PFSK-1 (cell line): ENCODE data around the gene SPINT3.

Experiments used
- FOXP2 ChIP-seq: optimal IDR thresholded peaks from 2 replicates; pipeline ENCODE3; 2011; ENCODE audit warnings: borderline replicate concordance, control low read depth, inconsistent platforms; ENCODE audit not compliant: insufficient read depth; ENCODE audit errors: extremely low read length, extremely low read depth
- POLR2AphosphoS5 ChIP-seq: IDR thresholded peaks from 2 replicates; pipeline ENCODE4 v1.6.1; 2012; ENCODE audit warnings: low read depth, mild to moderate bottlenecking, control low read depth, low read length, moderate library complexity
- SIN3A ChIP-seq: IDR thresholded peaks from 2 replicates; pipeline ENCODE4 v1.6.1; 2012; ENCODE audit warnings: mild to moderate bottlenecking, low read length, moderate library complexity, borderline replicate concordance; ENCODE audit not compliant: insufficient read depth
- TAF1 ChIP-seq: IDR thresholded peaks from 2 replicates; pipeline ENCODE4 v1.6.1; 2012; ENCODE audit warnings: low read length, control low read depth, borderline replicate concordance; ENCODE audit not compliant: insufficient read depth
- TF ChIP-seq, protein P1 (sequence below), 2 experiments: IDR thresholded peaks; 2 replicates each; pipeline versions ENCODE4 v1.6.1 to v1.8.0; 2011 to 2012; ENCODE audit warnings: low read depth in 2 of 2, low read length in 2 of 2, control low read depth in 1 of 2, inconsistent platforms in 1 of 2, mild to moderate bottlenecking in 1 of 2, moderate library complexity in 1 of 2; ENCODE audit not compliant: insufficient read depth in 1 of 2

SPINT3 gene

DNA sequence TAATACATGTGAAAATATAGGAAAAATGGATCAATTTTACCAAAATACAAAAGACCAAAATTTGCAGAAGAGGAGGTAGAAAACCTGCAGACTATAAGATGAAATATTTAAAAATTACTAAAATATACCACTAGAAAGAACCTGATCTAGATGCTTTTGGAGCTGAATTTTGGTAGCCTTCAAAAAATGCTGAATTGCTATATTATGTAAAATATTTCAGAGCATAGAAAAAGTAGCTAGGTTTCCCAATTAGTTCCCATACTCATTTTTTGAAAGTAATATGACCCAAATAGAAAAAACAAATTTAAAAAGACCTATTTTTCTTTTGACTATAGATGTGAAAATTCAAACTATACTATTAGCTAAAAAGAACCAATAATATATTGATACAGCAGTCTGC is 35.3 kb upstream of the SPINT3 start:
- TF ChIP-seq SIN3A = no peak
- no peak for TF ChIP-seq FOXP2

- TF ChIP-seq SIN3A (no peak), TAF1 (no peak), FOXP2 (no peak), POLR2AphosphoS5 (no peak)
- TF ChIP-seq, protein P1, sequence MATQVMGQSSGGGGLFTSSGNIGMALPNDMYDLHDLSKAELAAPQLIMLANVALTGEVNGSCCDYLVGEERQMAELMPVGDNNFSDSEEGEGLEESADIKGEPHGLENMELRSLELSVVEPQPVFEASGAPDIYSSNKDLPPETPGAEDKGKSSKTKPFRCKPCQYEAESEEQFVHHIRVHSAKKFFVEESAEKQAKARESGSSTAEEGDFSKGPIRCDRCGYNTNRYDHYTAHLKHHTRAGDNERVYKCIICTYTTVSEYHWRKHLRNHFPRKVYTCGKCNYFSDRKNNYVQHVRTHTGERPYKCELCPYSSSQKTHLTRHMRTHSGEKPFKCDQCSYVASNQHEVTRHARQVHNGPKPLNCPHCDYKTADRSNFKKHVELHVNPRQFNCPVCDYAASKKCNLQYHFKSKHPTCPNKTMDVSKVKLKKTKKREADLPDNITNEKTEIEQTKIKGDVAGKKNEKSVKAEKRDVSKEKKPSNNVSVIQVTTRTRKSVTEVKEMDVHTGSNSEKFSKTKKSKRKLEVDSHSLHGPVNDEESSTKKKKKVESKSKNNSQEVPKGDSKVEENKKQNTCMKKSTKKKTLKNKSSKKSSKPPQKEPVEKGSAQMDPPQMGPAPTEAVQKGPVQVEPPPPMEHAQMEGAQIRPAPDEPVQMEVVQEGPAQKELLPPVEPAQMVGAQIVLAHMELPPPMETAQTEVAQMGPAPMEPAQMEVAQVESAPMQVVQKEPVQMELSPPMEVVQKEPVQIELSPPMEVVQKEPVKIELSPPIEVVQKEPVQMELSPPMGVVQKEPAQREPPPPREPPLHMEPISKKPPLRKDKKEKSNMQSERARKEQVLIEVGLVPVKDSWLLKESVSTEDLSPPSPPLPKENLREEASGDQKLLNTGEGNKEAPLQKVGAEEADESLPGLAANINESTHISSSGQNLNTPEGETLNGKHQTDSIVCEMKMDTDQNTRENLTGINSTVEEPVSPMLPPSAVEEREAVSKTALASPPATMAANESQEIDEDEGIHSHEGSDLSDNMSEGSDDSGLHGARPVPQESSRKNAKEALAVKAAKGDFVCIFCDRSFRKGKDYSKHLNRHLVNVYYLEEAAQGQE (IDR thresholded peaks at IDR 0.05; ENCODE audit: insufficient read depth in 1 of 2, low read depth in 2 of 2, low read length in 2 of 2) = no peak
These were observed 33.0 kb upstream of the SPINT3 start for GRCh38 chr20:45548410-45548809.

GRCh38 chr20:45547206-45547770 is 31.9 kb upstream of the SPINT3 start, which contains the start of gene EPPIN:
EPPIN (minus strand) TSS chr20:45547401; CDS start chr20:45547357, 44 bp downstream.
- TF ChIP-seq POLR2AphosphoS5 (no peak), TAF1 (no peak), FOXP2 (no peak), SIN3A (no peak)
- TF ChIP-seq, protein P1 (IDR thresholded peaks at IDR 0.05; ENCODE audit: insufficient read depth in 1 of 2, low read depth in 2 of 2, low read length in 2 of 2) = no peak

- TF ChIP-seq, protein P1 (IDR thresholded peaks at IDR 0.05; ENCODE audit: insufficient read depth in 1 of 2, low read depth in 2 of 2, low read length in 2 of 2) = no peak
- TF ChIP-seq FOXP2 = no peak
- TF ChIP-seq TAF1 = no peak
- no peak for TF ChIP-seq POLR2AphosphoS5
- TF ChIP-seq SIN3A = no peak
These were observed 30.5 kb upstream of the SPINT3 start for GRCh38 chr20:45545754-45546453.

DNA sequence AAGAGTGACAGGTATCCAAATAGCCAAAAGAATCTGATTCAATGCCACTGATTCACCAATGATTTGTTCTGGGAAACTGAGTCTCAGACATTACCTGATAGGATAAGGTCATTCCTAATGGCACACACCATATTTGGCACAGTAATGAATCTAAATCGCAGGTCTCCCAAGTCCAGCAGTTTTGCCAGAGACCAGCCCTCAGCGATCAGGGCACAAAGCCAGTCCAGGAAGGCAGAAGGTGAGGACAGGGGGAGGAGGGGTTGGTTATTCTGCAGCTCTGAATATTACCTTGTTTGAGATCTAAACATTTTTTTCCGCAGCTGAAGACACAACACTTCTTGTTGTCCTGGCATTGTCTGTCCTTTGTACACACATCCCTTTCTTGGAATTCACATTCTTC is 29.9 kb upstream of the SPINT3 start:
- TF ChIP-seq SIN3A = no peak
- TF ChIP-seq, protein P1 (IDR thresholded peaks at IDR 0.05; ENCODE audit: insufficient read depth in 1 of 2, low read depth in 2 of 2, low read length in 2 of 2) = no peak
- no peak for TF ChIP-seq FOXP2
- TF ChIP-seq POLR2AphosphoS5 = no peak
- TF ChIP-seq TAF1 = no peak
